Fibroblast of mammary gland (primary cell): ENCODE results near the gene TKFC.
A peak's percentile ranks its signal among the peaks of the same experiment; 100 is the strongest.
"Not testable (repeated sequence)": the region's sequence is repeated elsewhere in the genome, so short reads cannot be mapped to it uniquely, and the experiment has no call there.

Source experiments
- DNase-seq: peaks from one replicate; pipeline ENCODE4 v3.0.0-alpha.2; 2010; ENCODE audit warnings: low read depth
- H3K4me3 ChIP-seq: 2 replicates; pipeline ENCODE4 v1.5.1; 2011; ENCODE audit warnings: low read depth, mild to moderate bottlenecking, low read length, moderate library complexity; ENCODE audit not compliant: control insufficient read depth
- CTCF ChIP-seq: conservative IDR thresholded peaks from 2 replicates; pipeline ENCODE4 v1.5.1; 2011; ENCODE audit warnings: low read depth, low read length, inconsistent platforms; ENCODE audit not compliant: control insufficient read depth, insufficient read depth

The TKFC gene

DNA sequence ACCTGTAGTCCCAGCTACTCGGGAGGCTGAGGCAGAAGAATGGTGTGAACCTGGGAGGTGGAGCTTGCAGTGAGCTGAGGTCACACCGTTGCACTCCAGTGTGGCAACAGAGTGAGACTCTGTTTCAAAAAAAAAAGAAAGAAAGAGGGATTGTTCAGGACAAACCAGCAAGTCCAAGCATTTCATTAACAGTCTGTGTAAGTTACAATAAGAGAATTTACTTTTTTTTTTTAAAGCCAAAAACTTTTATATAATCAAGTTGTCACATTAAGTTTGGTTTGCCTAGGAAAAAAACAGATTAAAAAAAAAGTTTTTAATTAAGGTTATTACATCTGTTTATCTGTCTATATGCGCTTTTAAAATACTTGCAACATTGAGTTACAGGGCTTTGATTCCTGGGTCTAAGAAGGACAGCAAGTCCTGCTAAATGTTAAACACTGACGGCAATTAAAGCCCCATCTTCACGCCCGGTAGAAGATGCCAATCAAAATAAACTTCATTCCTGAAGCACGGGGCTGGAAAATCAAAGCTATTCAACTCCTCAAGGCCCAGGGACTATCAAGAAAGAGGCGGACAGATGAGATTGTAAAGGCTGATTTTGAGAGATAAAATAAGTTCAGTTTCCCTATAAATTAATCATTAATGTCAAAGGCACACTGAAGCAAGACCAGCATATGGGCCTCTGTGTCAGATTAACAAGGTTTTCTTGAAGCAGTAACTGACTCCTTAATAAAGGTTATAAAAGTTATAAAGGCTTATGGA lies 39.8 kb downstream of the TKFC start:
- no peak overlapping the region for H3K4me3 ChIP-seq
- no peak for DNase-seq
- TF ChIP-seq CTCF = no peak

DNA sequence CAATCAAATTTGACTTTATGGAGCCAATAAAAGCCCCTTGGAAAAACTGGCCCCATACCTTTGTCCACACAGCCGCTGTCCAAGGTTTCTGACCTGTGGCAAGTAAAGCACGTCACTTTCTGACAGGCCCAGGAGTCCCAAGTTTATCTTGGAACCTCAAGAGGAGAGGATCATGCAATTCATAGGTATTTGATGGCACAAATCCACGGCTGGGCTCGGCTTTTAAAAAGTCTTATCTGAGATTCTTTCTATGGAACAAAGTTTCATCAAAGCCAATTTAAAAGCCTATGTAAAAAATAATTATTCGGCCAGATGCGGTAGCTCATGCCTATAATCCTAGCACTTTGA lies 42.7 kb downstream of the TKFC start:
- no peak for DNase-seq
- TF ChIP-seq CTCF = no peak
- H3K4me3 ChIP-seq = no peak overlapping the region

DNA sequence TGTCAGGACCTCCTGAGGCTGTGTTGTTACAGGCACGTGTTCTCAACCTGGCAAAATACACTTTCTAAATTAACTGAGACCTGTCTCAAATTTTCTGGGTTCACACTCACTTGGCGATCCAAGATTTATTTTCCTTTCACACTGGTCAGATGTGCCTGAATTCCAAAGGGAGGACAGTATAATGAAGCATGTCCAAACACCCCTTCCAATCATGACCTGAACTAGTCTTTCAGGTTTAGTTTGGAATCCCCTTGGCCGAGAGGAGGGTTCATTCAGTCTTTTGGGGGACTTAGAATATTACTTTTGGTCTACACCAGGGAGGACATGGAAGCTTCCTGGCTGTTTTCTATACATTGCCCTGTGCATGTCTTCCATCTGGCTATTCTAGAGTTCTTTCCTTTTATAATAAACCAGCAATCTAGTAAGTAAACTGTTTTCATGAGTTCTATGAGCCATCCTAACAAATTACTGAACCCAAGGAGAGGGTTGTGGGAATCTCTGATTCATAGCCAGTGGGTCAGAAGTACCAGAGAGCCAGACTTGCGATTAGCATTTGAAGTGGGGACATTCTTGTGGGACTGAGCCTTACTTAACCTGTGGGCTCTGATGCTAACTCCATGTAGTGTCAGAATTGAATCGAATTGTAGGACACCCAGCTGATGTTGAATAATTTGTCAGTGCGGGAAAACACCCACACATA lies 44.6 kb downstream of the TKFC start:
- peak; percentile 77 for DNase-seq
- TF ChIP-seq CTCF = no peak
- no peak overlapping the region for H3K4me3 ChIP-seq

- DNase-seq = peak; percentile 98
- H3K4me3 ChIP-seq = no peak overlapping the region
- TF ChIP-seq CTCF = no peak
Measured at GRCh38 chr11:61378713-61379313, 45.8 kb downstream of the TKFC start.

- no peak for TF ChIP-seq CTCF
- DNase-seq = no peak
- no peak overlapping the region for H3K4me3 ChIP-seq
Measured at GRCh38 chr11:61380884-61381283, 47.9 kb downstream of the TKFC start.

GRCh38 chr11:61383859-61384258 lies 50.8 kb downstream of the TKFC start:
- DNase-seq, H3K4me3 ChIP-seq: not testable (repeated sequence)
